GM19397 (cell line): ENCODE measurements around the gene ACTL7A.
"Not testable (repeated sequence)": the region's sequence is repeated elsewhere in the genome, so short reads cannot be mapped to it uniquely, and the experiment has no call there.

Experiments used
- ATAC-seq: cut with Tn5 transposase; IDR thresholded peaks from one replicate; pipeline ENCODE4 v1.9.1; 2021; ENCODE audit warnings: mild to moderate bottlenecking, moderate library complexity; ENCODE audit not compliant: unreplicated experiment

Gene ACTL7A

GRCh38 chr9:108876425-108876824 is 14.4 kb downstream of the ACTL7A start:
- no peak for ATAC-seq

- no peak for ATAC-seq
Measured at GRCh38 chr9:108877524-108877923, 15.5 kb downstream of the ACTL7A start.

GRCh38 chr9:108880738-108881316 is 18.8 kb downstream of the ACTL7A start:
- no peak for ATAC-seq

GRCh38 chr9:108882052-108882888 is 20.2 kb downstream of the ACTL7A start:
- no peak for ATAC-seq

DNA sequence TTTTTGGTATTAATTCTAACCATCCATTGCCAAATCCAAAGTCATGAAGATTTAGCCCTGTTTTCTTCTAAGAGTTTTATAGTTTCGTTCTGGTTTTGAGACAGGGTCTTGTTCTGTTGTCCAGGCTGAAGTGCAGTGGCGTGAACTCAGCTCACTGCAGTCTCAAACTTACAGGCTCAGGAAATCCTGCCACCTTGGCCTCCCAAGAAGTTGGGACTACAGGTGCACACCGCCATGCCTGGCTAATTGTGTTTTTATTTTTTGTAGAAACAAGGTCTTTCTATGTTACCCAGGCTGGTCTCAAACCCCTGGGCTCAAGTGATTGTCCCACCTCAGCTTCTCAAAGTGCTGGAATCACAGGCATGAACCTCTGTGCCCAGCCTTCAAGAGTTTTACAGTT is 21.0 kb downstream of the ACTL7A start:
- no peak for ATAC-seq

DNA sequence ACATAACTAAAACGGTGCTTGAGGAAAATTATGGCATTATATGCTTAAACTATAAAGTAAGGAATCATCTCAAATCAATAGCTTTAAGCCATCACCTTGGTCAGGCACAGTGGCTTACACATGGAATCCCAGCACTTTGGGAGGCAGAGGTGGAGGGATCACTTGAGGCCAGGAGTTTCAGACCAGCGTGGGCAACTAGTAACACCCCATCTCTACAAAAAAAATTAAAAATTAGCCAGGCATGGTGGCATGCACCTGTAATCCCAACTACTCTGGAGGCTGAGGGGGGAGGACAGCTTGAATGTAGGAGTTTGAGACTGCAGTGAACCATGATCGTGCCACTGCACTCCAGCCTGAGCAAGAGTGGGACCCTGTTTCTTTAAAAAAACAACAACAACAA is 22.6 kb downstream of the ACTL7A start:
- no peak for ATAC-seq

DNA sequence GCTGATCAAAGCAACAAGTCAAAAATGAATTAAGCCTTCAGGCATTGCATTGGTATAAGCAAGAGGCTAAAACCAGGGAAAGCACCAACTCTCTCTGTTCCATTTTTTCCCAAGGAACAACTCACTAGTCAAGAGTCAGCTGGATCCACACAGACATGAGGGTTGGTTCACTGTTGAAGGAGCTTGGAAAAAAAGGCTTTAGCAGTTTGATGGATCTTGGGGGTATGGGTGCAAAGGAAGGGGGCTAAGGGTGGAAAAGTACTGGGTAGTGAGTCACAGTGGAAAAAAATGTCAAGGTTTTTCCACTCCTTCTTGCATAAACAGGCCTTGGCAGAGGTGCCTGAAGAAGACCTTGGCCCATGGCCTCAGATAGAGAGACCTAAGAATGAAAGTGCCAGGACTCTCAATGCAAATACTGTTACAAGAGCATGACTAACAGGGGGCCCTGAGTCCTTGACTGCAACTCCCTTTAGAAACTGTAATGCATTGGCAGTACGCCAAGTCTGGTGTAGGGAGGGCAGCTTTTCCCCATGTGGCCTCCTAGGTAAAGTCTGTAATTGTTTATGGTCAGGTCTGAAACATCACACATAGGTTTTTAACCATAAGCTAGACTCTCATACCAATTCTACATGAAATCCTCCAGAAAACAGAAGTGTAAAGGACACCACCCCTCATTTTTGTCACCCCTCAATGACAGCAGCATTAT is 23.7 kb downstream of the ACTL7A start:
- peak; percentile 97 for ATAC-seq

DNA sequence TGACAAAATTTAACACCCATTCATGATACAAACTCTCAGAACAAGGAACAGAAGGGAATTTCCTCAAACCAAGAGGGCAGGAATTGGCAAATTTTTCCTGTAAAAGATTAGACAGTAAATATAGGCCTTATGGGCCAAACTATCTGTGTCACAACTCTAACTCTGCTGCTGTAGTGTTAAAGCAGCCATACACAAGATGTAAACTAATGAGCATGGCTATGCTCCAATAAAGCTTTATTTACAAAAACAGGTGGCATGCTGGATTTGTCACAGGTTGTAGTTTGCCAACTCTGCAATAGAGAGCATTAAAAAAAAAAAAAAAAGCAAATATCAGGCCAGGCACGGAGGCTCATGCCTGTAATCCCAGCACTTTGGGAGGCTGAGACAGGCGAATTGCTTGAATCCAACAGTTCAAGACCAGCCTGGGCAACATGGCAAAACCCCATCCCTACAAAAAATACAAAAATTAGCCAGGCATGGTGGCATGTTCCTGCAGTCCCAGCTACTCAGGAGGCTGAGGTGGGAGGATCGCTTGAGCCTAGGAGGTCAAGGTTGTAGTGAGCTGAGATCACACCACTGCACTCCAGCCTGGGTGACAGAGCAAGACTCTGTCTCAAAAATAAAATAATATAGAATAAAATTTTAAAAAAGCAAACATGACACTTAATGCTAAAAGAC is 24.7 kb downstream of the ACTL7A start:
- not testable (repeated sequence) for ATAC-seq

GRCh38 chr9:108889649-108890067 is 27.6 kb downstream of the ACTL7A start:
- no peak for ATAC-seq

- ATAC-seq = no peak
Measured at GRCh38 chr9:108894225-108894997, 32.3 kb downstream of the ACTL7A start.

- ATAC-seq = no peak
Measured at GRCh38 chr9:108897324-108898096, 35.4 kb downstream of the ACTL7A start.

- not testable (repeated sequence) for ATAC-seq
Measured at GRCh38 chr9:108899023-108899695, 37.1 kb downstream of the ACTL7A start.

GRCh38 chr9:108900176-108900575 is 38.1 kb downstream of the ACTL7A start:
- no peak for ATAC-seq

GRCh38 chr9:108903420-108904103 is 41.5 kb downstream of the ACTL7A start:
- ATAC-seq = no peak

DNA sequence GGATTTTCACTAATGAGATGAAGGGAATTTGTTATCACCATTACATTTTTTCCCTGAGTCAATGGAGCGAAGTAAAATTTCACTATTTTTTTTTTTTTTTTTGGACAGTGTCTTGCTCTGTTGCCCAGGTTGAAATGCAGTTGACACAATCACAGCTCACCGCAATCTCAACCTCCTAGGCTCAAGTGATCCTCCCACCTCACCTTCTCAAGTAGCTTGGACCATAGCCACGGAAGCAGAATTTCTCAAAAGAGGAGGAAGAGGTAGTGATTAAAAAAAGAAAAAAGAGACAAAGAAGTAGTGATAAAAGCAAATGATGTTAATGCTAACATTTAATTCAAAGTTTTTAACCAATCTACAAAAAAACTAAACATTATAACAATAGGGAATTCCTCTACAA is 42.1 kb downstream of the ACTL7A start:
- no peak for ATAC-seq

DNA sequence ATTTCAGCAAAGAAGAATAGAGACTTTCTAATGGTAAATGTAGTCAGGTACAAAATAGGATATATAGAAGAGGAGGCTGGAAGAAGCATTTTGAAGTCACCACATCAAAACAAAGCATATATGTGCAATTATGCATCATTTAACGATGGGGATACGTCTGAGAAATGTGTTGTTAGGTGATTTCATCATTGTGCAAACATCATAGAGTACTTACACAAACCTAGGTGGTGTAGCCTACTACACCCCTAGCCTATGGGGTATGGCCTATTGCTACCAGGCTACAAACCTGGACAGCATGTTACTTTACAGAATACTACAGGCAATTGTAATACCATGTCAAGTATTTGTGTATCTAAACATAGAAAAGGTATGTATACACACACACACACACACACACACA is 43.4 kb downstream of the ACTL7A start:
- ATAC-seq = no peak

DNA sequence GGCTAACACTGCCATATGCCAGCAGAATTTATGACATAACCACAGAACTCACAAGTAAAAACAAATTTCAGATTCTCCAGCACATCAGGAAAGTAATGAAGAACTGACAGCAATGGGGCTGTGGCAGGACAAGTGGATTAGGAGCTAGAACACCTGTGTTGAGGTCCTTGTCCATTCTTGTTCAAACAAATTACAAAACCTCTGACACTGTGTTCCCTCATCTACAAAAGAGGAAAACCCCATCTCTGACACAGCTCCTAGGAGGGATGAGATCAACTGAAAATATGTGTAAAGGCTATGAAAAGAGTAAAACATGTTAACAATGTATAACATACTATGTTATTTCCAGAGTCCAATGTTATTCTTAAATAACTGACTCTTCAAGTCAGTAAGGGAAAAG is 48.3 kb downstream of the ACTL7A start:
- ATAC-seq = no peak

GRCh38 chr9:108910914-108911313 is 48.8 kb downstream of the ACTL7A start:
- ATAC-seq = no peak

- ATAC-seq = no peak
Measured at GRCh38 chr9:108911820-108912219, 49.8 kb downstream of the ACTL7A start.
